ENCODE results near the gene CEP295NL.

DNA sequence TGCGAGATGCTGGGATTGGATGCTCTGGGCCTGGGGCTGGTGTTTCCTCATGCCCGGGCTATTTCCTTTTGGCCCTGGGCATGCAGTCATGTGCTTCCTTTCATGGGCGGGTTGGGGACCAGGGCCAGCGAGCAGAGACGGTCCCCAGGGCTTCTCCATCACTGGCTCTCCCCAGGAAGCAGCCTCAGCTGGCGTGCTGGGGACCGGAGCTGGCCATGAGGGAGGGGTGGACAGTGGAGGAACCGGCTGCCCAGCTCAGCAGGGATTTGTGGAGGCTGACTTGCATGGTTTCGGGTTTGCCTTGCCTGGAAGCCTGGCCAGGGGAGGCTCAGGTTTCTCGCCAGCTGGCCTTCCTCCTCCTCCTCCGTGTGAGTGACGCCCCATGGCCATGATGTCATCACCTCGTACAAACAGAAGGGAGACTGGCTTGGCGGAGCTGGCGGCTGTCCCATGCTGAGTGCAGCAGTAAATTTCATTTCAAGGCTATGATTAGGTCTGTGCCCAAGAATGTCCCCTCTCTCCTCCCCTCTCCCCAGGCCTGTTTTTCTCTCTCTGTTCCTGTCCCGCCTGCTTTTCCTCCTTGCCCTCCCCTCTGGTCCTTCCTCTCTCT lies 31.1 kb upstream of the CEP295NL start:
- TF ChIP-seq POLR2A (IDR thresholded peaks at IDR 0.05): peak in 2 of 3 donors; percentile 65 to 67
- TF ChIP-seq, protein P1, sequence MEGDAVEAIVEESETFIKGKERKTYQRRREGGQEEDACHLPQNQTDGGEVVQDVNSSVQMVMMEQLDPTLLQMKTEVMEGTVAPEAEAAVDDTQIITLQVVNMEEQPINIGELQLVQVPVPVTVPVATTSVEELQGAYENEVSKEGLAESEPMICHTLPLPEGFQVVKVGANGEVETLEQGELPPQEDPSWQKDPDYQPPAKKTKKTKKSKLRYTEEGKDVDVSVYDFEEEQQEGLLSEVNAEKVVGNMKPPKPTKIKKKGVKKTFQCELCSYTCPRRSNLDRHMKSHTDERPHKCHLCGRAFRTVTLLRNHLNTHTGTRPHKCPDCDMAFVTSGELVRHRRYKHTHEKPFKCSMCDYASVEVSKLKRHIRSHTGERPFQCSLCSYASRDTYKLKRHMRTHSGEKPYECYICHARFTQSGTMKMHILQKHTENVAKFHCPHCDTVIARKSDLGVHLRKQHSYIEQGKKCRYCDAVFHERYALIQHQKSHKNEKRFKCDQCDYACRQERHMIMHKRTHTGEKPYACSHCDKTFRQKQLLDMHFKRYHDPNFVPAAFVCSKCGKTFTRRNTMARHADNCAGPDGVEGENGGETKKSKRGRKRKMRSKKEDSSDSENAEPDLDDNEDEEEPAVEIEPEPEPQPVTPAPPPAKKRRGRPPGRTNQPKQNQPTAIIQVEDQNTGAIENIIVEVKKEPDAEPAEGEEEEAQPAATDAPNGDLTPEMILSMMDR (IDR thresholded peaks at IDR 0.05): no peak
